PC-9 (cell line): ENCODE results near the gene LCLAT1. TPM values are rescaled to one million over a fixed set of nuclear protein-coding genes. Genes with fewer than 3 reads are reported as not detected.

Experiments
- BruUV-seq: library from RNA; stranded (reverse); fragments of 400-500 nt; replicated peaks from 2 replicates; lab custom pipeline; 2021; lab: Mats Ljungman, UMichigan
- CTCF ChIA-PET: fragments of 300-600 bp; sonication (Branson Sonifier 250); formaldehyde crosslinking; loops from one replicate; lab custom pipeline; 2022; ENCODE audit warnings: antibody characterized with exemption; lab: Charles Lee
- POLR2A ChIA-PET: fragments of 300-600 bp; sonication (Branson Sonifier 250); formaldehyde crosslinking; loops from one replicate; lab custom pipeline; 2022; ENCODE audit warnings: antibody characterized with exemption; ENCODE audit not compliant: unreplicated experiment; lab: Charles Lee
- DNase-seq, 2 experiments: peaks; one replicate each; pipeline versions ENCODE4 v3.0.0 to v3.0.0-alpha.2; 2015 to 2022; ENCODE audit warnings: mixed read lengths in 1 of 2
- H2AFZ ChIP-seq: fragments of 200-600 bp; sonication (generic); 2 replicates; pipeline ENCODE4 v1.8.1; 2017; ENCODE audit warnings: antibody characterized with exemption
- H3F3A ChIP-seq: fragments of 200-600 bp; sonication (generic); 2 replicates; pipeline ENCODE4 v1.8.1; 2017; ENCODE audit warnings: antibody characterized with exemption, mild to moderate bottlenecking, low read depth; ENCODE audit not compliant: insufficient read depth
- H3K27ac ChIP-seq: fragments of 200-600 bp; sonication (generic); 2 replicates; pipeline ENCODE4 v1.6.1; 2016; ENCODE audit warnings: mixed run types
- H3K27me3 ChIP-seq: fragments of 200-600 bp; sonication (generic); 2 replicates; pipeline ENCODE4 v1.6.1; 2016; ENCODE audit warnings: low read depth, mixed run types; ENCODE audit not compliant: insufficient read depth
- H3K36me3 ChIP-seq: fragments of 200-600 bp; sonication (generic); 2 replicates; pipeline ENCODE4 v1.6.1; 2016; ENCODE audit warnings: low read depth, mixed run types
- H3K4me1 ChIP-seq: fragments of 200-600 bp; sonication (generic); replicated peaks from 2 replicates; pipeline ENCODE4 v1.6.1; 2016; ENCODE audit warnings: mixed run types; ENCODE audit not compliant: insufficient read depth
- H3K4me2 ChIP-seq: fragments of 200-600 bp; sonication (generic); 2 replicates; pipeline ENCODE4 v1.6.1; 2017; ENCODE audit warnings: mixed run types
- H3K4me3 ChIP-seq: fragments of 200-600 bp; sonication (generic); 2 replicates; pipeline ENCODE4 v1.6.1; 2016; ENCODE audit warnings: mixed run types
- H3K79me2 ChIP-seq: fragments of 200-600 bp; sonication (generic); 2 replicates; pipeline ENCODE4 v1.6.1; 2017; ENCODE audit warnings: low read depth, mixed run types
- H3K9me2 ChIP-seq: fragments of 200-600 bp; sonication (generic); 2 replicates; pipeline ENCODE4 v1.8.1; 2017; ENCODE audit warnings: mild to moderate bottlenecking; ENCODE audit not compliant: insufficient read depth
- H3K9me3 ChIP-seq: fragments of 200-600 bp; sonication (generic); 2 replicates; pipeline ENCODE4 v1.8.1; 2016; ENCODE audit warnings: low read depth; ENCODE audit not compliant: insufficient read depth
- H4K20me1 ChIP-seq: fragments of 200-600 bp; sonication (generic); 2 replicates; pipeline ENCODE4 v1.8.1; 2017; ENCODE audit not compliant: insufficient read depth
- CTCF ChIP-seq: fragments of 200-600 bp; sonication (generic); conservative IDR thresholded peaks from 2 replicates; pipeline ENCODE4 v1.6.1; 2017; ENCODE audit warnings: mixed run types, antibody characterized with exemption, mild to moderate bottlenecking, moderate library complexity
- EZH2 ChIP-seq: fragments of 200-600 bp; sonication (generic); IDR thresholded peaks from 2 replicates; pipeline ENCODE4 v1.8.0; 2017; ENCODE audit warnings: antibody characterized with exemption, low read depth
- intact Hi-C: fragments of 100-400 bp; cut with micrococcal nuclease; formaldehyde crosslinking; loops from one replicate; pipeline ENCODE4 v1.10.0; 2022; ENCODE audit not compliant: unreplicated experiment
- total RNA-seq: library from RNA; stranded (reverse); gene quantifications from 2 replicates; pipeline ENCODE4 v1.2.3, GENCODE V29; 2021

LCLAT1 gene
- total RNA-seq, 1 experiment from 2014 or later, result 35.7 TPM

- Histone ChIP-seq H2AFZ (no peak overlapping the region), H4K20me1 (no peaks in the 10 kb centered on the region), H3K27me3 (no peaks in the 10 kb centered on the region), H3K79me2 (no peaks in the 10 kb centered on the region), H3K27ac (no peak overlapping the region), H3F3A (no peaks in the 10 kb centered on the region), H3K9me2 (no peaks in the 10 kb centered on the region; the same call in 1 of the 2 replicates), H3K4me2 (no peak overlapping the region), H3K4me1 (no peaks in the 10 kb centered on the region), H3K36me3 (no peaks in the 10 kb centered on the region), H3K4me3 (no peak overlapping the region), H3K9me3 (no peaks in the 10 kb centered on the region)
- CTCF ChIA-PET, result no interaction called here
- TF ChIP-seq CTCF, result no peak
- TF ChIP-seq EZH2, result no peak
- POLR2A ChIA-PET, result no interaction called here
- intact Hi-C loops, result no loop called here
- BruUV-seq, result no TSS peak
- DNase-seq, result no peak
Measured at GRCh38 chr2:30615926-30616325, 168.9 kb downstream of the LCLAT1 start.

GRCh38 chr2:30620102-30620501 lies 173.1 kb downstream of the LCLAT1 start:
- no TSS peak for BruUV-seq
- CTCF ChIA-PET, result no interaction called here

GRCh38 chr2:30621836-30622235 lies 174.8 kb downstream of the LCLAT1 start:
- H3K27ac ChIP-seq, result no peak overlapping the region
- H3K79me2 ChIP-seq, result no peaks in the 10 kb centered on the region
- no peaks in the 10 kb centered on the region for H3K9me3 ChIP-seq
- H3K4me2 ChIP-seq, result no peak overlapping the region
- BruUV-seq, result no TSS peak
- H3K4me3 ChIP-seq, result no peak overlapping the region
- intact Hi-C loops, result no loop called here
- DNase-seq, result no peak
- ChIA-PET POLR2A (no interaction called here), CTCF (no interaction called here)
- H3K27me3 ChIP-seq, result no peaks in the 10 kb centered on the region
- no peak for TF ChIP-seq CTCF
- TF ChIP-seq EZH2, result no peak
- H3K36me3 ChIP-seq, result no peaks in the 10 kb centered on the region
- no peaks in the 10 kb centered on the region for H3K4me1 ChIP-seq
- H3F3A ChIP-seq, result no peaks in the 10 kb centered on the region
- no peak overlapping the region for H2AFZ ChIP-seq
- no peaks in the 10 kb centered on the region for H4K20me1 ChIP-seq
- no peaks in the 10 kb centered on the region; the same call in 1 of the 2 replicates for H3K9me2 ChIP-seq

More at GRCh38 chr2:30620102-30620501, 173.1 kb downstream of the LCLAT1 start:
- Histone ChIP-seq H3K9me2 (no peaks in the 10 kb centered on the region; the same call in 1 of the 2 replicates), H3F3A (no peaks in the 10 kb centered on the region), H3K9me3 (no peaks in the 10 kb centered on the region), H4K20me1 (no peaks in the 10 kb centered on the region), H3K27me3 (no peaks in the 10 kb centered on the region), H3K4me1 (no peaks in the 10 kb centered on the region), H3K79me2 (no peaks in the 10 kb centered on the region), H2AFZ (no peak overlapping the region), H3K4me2 (no peak overlapping the region), H3K27ac (no peak overlapping the region), H3K4me3 (no peak overlapping the region), H3K36me3 (no peaks in the 10 kb centered on the region)
- no peak for DNase-seq
- intact Hi-C loops, result no loop called here
- POLR2A ChIA-PET, result no interaction called here
- no peak for TF ChIP-seq EZH2
- TF ChIP-seq CTCF, result no peak
